ENCODE results near the gene CYCS. TPM values are rescaled to one million over a fixed set of nuclear protein-coding genes. Genes with fewer than 3 reads are reported as not detected.
A peak's percentile ranks its signal among the peaks of the same experiment; 100 is the strongest.

Gene CYCS
- total RNA-seq, 1 donor from 2014 or later: 143 TPM

DNA sequence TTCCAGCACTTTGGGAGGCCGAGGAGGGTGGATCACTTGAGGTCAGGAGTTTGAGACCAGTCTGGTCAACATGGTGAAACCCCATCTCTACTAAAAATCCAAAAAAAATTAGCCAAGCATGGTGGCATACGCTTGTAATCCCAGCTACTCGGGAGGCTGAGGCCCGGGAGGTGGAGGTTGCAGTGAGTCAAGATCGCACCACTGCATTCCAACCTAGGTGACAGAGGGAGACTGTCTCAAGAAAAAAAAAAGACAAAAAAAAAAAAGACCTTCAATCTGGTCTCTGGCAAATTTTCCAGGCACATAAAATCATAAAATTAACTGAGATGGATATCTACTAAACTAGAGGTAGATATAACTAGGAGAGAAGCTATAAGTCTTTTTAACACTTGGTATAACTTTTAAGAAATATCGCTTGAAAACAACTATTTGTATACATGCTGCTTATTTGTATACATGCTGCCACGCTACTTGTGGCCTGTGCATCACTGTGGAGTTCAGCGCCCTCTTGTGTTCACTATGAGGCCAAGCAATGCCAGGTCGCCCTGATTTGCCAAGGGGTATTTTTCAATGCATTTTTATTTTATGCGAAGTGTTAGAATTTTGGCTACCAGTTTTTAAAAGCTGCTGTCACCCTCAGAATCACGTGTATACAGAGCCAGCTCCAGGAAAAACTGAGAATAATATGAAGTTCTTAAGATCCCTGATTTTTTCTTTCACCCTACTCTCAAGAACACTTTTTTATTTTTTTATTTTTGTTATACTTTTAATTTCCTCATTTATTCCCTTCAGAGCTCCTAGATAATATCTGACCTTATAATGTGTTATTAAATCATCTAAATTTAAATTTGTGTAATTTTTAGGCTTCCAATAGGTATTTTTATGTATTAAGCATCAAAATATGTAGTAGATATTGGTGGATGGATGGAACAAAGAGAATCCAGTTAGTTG, 26.7 kb downstream of the CYCS start:
- H3K4me1 Mint-ChIP-seq (ENCODE audit: low read depth, unreplicated experiment): no peaks in the 10 kb centered on the region
- H3K27me3 Mint-ChIP-seq (ENCODE audit: low read depth, unreplicated experiment): no peaks in the 10 kb centered on the region
- no peak for FAIRE-seq
- H3K79me2 ChIP-seq (ENCODE audit: insufficient read depth, low read length): no peaks in the 10 kb centered on the region
- H3K9me3 ChIP-seq (ENCODE audit: insufficient read depth, low read depth, low read length): no peaks in the 10 kb centered on the region
- no peaks in the 10 kb centered on the region for H3K4me1 ChIP-seq (ENCODE audit: insufficient read depth, low read length)
- peaks cover 2% of the 10 kb centered on the region for H3K9me3 Mint-ChIP-seq (ENCODE audit: unreplicated experiment)
- H4K20me1 ChIP-seq (ENCODE audit: insufficient read depth, low read length): no peaks in the 10 kb centered on the region
- no peaks in the 10 kb centered on the region for H3K36me3 ChIP-seq (ENCODE audit: insufficient read depth, low read length)
- H3K27ac Mint-ChIP-seq (ENCODE audit: unreplicated experiment): no peak overlapping the region
- H3K4me2 ChIP-seq (ENCODE audit: low read length): peak overlapping the region; percentile 38
- H3K9ac ChIP-seq (ENCODE audit: low read length): no peak overlapping the region
- H3K27me3 ChIP-seq (ENCODE audit: insufficient read depth, low read length): no peaks in the 10 kb centered on the region
- H3K27ac ChIP-seq (ENCODE audit: low read depth, low read length): no peak overlapping the region
- no peak for TF ChIP-seq EZH2 (IDR thresholded peaks at IDR 0.05; ENCODE audit: insufficient read depth, low read length)
- TF ChIP-seq, protein P1, sequence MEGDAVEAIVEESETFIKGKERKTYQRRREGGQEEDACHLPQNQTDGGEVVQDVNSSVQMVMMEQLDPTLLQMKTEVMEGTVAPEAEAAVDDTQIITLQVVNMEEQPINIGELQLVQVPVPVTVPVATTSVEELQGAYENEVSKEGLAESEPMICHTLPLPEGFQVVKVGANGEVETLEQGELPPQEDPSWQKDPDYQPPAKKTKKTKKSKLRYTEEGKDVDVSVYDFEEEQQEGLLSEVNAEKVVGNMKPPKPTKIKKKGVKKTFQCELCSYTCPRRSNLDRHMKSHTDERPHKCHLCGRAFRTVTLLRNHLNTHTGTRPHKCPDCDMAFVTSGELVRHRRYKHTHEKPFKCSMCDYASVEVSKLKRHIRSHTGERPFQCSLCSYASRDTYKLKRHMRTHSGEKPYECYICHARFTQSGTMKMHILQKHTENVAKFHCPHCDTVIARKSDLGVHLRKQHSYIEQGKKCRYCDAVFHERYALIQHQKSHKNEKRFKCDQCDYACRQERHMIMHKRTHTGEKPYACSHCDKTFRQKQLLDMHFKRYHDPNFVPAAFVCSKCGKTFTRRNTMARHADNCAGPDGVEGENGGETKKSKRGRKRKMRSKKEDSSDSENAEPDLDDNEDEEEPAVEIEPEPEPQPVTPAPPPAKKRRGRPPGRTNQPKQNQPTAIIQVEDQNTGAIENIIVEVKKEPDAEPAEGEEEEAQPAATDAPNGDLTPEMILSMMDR (IDR thresholded peaks at IDR 0.05; ENCODE audit: insufficient read depth, low read depth, low read length): peak; percentile 99
- peaks cover 2% of the 10 kb centered on the region for H3K36me3 Mint-ChIP-seq (ENCODE audit: low read depth, unreplicated experiment)
- H3K4me3 ChIP-seq (ENCODE audit: insufficient read depth, low read depth, low read length): no peak overlapping the region
- no peak overlapping the region for H3K4me3 Mint-ChIP-seq (ENCODE audit: unreplicated experiment)
- peak; percentile 42 for DNase-seq (ENCODE audit: low read depth)
- no peak overlapping the region for H2AFZ ChIP-seq (ENCODE audit: low read depth, low read length)

DNA sequence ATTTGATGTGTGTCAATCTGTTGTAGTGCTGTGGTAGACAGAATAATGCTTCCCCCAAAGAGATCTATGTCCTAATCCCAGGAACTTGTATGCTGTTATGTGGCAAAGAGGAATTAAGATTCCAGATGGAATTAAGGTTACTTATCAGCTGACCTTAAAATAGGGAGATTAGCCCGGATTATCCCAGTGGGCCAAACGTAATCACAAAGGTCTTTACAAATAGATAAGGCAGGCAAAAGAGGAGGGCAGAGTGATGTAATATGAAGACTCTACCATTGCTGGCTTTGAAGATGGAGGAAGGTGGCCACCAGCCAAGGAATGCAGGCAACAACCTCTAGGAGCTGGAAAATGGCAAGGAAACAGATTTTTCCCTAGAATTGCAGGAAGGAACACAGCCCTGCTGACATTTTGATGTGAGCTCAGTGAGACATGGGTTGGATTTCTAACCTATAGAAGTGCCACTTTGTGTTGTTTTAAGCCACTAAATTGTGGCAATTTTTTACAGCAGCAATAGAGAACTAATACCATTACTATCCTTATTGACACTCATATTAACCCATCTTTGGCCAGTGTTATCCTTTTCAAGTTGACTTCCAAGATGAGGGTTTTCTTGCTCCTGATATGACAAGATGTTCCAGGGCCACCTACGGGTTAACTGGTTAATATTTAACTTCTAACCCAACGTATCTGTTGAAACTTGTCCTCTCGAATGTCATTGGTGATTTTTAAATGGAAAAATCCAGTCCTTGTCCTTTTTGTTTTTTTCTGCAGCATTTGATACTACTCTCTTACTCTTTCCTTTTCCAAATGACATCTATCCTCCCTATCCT, 29.3 kb downstream of the CYCS start:
- H3K9ac ChIP-seq (ENCODE audit: low read length): no peak overlapping the region
- FAIRE-seq: no peak
- no peaks in the 10 kb centered on the region for H3K36me3 ChIP-seq (ENCODE audit: insufficient read depth, low read length)
- no peaks in the 10 kb centered on the region for H3K9me3 ChIP-seq (ENCODE audit: insufficient read depth, low read depth, low read length)
- H3K27ac ChIP-seq (ENCODE audit: low read depth, low read length): no peak overlapping the region
- Mint-ChIP-seq H3K9me3 (ENCODE audit: unreplicated experiment) (peaks cover 2% of the 10 kb centered on the region), H3K4me3 (ENCODE audit: unreplicated experiment) (no peak overlapping the region), H3K27me3 (ENCODE audit: low read depth, unreplicated experiment) (no peaks in the 10 kb centered on the region), H3K4me1 (ENCODE audit: low read depth, unreplicated experiment) (peaks cover 5% of the 10 kb centered on the region), H3K27ac (ENCODE audit: unreplicated experiment) (no peak overlapping the region), H3K36me3 (ENCODE audit: low read depth, unreplicated experiment) (peaks cover 2% of the 10 kb centered on the region)
- no peaks in the 10 kb centered on the region for H3K79me2 ChIP-seq (ENCODE audit: insufficient read depth, low read length)
- H4K20me1 ChIP-seq (ENCODE audit: insufficient read depth, low read length): no peaks in the 10 kb centered on the region
- H3K27me3 ChIP-seq (ENCODE audit: insufficient read depth, low read length): no peaks in the 10 kb centered on the region
- DNase-seq (ENCODE audit: low read depth): no peak
- H3K4me1 ChIP-seq (ENCODE audit: insufficient read depth, low read length): no peaks in the 10 kb centered on the region
- no peak overlapping the region for H2AFZ ChIP-seq (ENCODE audit: low read depth, low read length)
- TF ChIP-seq, protein P1 (IDR thresholded peaks at IDR 0.05; ENCODE audit: insufficient read depth, low read depth, low read length): no peak
- no peak for TF ChIP-seq EZH2 (IDR thresholded peaks at IDR 0.05; ENCODE audit: insufficient read depth, low read length)
- no peak overlapping the region for H3K4me2 ChIP-seq (ENCODE audit: low read length)
- H3K4me3 ChIP-seq (ENCODE audit: insufficient read depth, low read depth, low read length): no peak overlapping the region
